NCI-H2029 (cell line): ENCODE results near the gene MTHFSD.

ENCODE experiments used
- DNase-seq: peaks from one replicate; lab custom pipeline; 2025; lab: John Stamatoyannopoulos, UW

MTHFSD gene

DNA sequence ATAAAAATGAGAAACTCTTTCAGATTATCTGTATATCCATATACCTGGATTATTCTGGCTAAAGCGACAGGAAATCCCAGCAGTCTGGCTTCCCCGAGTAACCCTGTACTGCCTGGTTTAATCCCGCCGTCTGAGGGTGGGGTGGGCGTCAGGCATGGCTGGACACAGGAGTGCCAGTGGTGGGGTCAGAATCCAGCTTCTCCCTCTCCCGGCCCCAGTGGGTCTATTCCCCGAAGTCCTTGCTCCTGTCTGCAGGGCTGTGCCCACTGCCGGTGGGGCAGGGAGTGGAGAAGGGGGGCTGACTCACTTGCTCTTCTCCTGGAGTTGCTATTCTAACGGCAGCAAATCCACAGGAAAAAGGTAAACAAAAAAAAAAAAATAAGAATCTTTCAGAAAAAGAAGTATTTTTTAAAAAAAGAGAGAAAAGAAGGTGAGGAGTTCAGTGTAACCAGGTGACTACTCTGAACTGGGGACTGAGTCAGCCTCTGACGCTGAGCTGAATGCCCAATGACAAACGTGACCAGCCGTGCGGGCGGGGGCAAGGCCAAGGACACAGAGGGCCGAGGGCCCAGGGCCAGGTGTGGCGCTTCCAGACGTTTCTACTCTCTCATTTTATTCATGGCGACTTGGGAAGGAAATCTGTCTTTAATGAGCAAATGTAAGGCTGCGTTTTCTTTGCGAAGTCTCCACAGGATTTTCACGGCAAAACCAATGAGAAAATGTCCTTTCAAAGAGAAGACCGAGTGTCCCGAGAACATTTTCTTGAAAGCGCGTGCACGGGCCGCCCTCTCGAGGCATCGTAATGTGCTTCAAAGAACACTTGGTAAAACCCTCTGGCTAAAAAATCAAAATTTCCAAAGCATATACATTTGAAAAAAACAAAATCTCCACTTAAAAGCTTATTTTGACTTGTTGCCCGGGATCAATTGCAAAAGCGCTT, 24.5 kb downstream of the MTHFSD start:
- DNase-seq = no peak

DNA sequence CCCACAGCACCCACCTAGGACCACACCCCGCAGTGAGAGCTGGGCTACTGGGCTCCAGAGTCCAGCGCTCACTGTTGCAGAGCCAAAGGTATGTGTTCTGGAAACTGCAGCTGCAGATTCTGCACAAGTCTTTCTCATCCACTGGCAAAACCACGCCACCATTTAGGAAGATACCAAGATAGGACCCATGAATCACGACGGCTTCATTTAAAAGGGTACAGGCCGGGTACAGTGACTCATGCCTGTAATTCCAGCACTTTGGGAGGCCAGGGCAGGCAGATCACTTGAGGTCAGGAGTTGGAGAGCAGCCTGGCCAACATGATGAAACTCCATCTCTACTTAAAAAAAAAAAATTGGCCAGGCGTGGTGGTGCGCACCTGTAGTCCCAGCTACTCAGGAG, 25.9 kb downstream of the MTHFSD start:
- DNase-seq = no peak

GRCh38 chr16:86528061-86528929, 26.7 kb downstream of the MTHFSD start:
- no peak for DNase-seq

- no peak for DNase-seq
Observed at GRCh38 chr16:86527366-86527765, 27.7 kb downstream of the MTHFSD start.

- DNase-seq = no peak
Observed at GRCh38 chr16:86525696-86526095, 29.3 kb downstream of the MTHFSD start.

DNA sequence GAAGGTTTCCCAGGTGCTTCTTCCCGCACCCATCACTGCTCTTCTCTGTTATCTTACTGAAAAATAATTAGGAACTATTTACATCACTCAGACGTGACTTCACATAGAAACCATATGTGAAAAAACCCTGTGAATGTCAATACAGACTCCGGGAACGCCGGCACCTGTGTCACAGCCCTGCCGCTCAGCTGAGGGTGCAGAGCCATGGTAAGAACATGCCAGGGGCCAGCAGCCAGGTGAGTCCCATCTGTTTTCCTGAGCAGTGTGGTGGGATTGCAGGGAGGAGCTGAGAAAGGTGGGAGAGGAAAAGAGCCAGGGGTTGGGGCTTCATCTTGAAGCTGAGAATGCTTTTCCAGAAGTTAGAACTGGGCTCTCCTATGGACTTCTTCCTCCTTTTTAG, 31.0 kb downstream of the MTHFSD start:
- no peak for DNase-seq

DNA sequence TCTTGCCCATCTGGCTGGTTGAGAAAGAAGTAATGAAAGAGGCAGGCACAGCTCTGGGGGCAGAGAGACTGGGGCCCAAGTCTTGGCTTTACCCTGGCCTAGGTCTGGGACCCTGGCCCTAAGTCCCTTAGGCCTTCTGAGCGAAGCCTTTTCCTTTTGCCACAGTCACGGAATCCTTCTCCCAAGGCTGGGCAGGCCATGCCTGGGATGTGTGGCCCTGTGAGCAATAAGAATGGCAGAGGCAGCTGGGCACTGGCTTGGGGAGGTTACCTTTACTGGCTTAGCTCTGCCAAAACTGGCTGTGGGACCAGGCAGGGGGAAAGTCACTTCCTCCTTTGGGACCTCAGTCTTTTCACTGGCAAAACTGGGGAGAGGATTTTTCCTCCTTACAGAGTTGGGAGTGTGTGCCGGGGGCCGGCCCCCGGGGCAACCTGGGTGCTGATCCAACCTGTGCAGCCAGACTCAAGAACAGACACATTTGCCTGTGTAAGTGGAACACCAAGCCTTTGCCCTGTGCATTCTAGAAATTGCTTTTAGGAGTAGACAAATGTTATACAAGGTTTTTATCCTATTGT, 31.8 kb downstream of the MTHFSD start:
- DNase-seq = no peak

- DNase-seq = no peak
Observed at GRCh38 chr16:86522634-86523033, 32.4 kb downstream of the MTHFSD start.

GRCh38 chr16:86521236-86522197, 33.5 kb downstream of the MTHFSD start:
- no peak for DNase-seq

- no peak for DNase-seq
Observed at GRCh38 chr16:86520317-86521210, 34.5 kb downstream of the MTHFSD start.

- DNase-seq = no peak
Observed at GRCh38 chr16:86519649-86520316, 35.3 kb downstream of the MTHFSD start.

DNA sequence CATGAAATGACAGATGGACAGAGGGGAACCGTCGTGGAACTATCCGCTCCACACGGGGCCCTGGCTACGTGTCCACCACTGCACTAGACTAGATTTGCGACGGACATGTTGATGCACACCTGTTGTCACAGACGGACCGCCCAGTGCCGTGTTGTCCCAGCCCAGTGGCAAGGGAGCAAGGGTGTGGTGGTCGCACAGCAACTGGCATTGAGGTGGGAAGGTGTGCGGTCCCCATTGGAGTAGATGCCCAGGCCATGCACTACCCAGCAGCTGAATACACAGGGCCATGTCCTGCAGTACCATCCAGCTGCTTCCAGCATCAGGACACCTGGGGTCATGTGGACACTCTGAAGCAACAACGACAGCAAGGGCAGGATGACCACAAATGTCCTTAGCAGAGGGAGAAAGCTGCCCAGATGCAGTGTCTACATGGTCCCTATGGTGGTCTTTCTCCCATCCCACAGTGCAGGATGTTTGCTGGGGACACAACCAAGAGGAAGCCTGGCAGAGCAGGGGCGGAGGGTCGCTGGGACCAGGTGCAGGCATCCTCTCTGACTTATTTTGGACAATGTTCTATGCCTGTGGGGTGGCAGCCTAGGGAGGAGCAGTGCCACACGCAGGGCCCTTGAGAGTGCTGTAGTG, 35.9 kb downstream of the MTHFSD start:
- DNase-seq = no peak

GRCh38 chr16:86517652-86518258, 37.3 kb downstream of the MTHFSD start:
- no peak for DNase-seq

DNA sequence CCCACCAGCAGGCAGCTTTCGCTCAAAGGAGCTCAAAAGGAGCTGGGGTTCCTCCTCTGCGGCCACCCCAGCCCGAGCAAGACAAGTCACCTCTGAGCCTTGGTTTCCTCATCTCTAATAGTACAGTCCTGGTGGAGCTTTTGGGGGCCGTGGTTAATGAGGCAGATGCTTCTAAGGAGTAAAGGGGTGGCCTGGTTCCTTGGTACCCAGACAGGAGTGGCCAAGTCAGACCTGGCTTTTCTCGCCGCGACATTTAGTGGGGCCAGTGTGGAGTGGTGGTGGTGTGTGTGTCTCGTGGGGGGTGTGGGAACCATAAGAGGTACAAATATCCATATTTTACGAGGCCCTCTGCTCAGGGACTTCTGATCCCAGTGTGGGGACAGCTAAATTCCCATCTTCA, 38.0 kb downstream of the MTHFSD start:
- no peak for DNase-seq

DNA sequence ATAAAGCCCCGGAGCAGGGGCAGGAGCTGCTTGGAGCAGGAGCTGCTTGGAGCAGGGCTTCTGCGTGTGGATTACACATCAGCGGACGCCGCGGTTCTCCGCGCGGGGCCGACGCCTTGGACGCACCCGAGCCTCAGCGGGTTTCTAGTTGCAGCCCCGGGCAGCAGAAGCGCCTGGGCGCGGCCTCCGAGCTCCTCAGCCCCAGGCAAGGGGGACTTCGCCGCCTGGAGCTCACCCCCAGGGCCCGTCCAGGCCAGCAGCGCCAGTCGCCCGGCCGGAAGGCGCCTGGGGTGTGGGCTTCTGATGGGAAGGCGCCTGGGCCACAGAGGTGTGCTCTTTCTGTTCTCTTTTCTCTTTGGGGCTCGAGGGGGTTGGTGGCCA, 38.4 kb downstream of the MTHFSD start:
- DNase-seq = no peak

GRCh38 chr16:86515777-86516622, 39.0 kb downstream of the MTHFSD start:
- DNase-seq = no peak

DNA sequence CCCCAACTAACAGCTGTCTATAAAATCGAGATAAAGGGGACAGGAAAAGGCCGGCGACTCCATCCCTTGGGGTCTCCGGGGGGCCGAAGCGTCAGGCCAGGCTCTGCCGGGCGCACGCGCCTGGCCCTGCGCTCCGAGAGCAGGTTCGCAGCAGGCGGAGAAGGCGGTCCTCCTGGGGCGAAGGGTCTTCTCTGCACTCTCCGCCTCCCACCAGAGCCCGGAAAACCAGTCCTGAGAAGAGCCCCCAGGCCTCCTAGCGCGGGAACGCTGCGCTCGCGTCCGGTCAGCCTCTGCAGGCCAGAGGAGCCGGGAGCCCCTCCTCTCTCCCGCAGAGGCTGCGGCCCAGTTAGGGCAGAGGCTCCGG, 39.6 kb downstream of the MTHFSD start:
- no peak for DNase-seq
